ENCODE measurements around the gene PTPRK.

Gene PTPRK

GRCh38 chr6:128412680-128413079 lies 107.7 kb downstream of the PTPRK start:
- DNase-seq, result no peak
- peaks cover 0 to 48% (median 7%) of the 10 kb centered on the region in 4 donors for H3K4me1 ChIP-seq

GRCh38 chr6:128410584-128410983 lies 109.8 kb downstream of the PTPRK start:
- DNase-seq, result no peak
- Histone ChIP-seq H3K27me3 (no peaks in the 10 kb centered on the region), H3K27ac (no peak overlapping the region), H3K4me3 (no peak overlapping the region), H3K36me3 (no peaks in the 10 kb centered on the region), H3K4me1 (peaks cover 0 to 39% (median 2%) of the 10 kb centered on the region in 4 donors), H3K9me3 (no peaks in the 10 kb centered on the region)
- no peak for TF ChIP-seq CTCF (IDR thresholded peaks at IDR 0.05)
- intact Hi-C loops (cut with DNase I; ENCODE audit: low total_unique reads), result no loop called here

More at GRCh38 chr6:128412680-128413079, 107.7 kb downstream of the PTPRK start:
- Histone ChIP-seq H3K9me3 (no peaks in the 10 kb centered on the region), H3K36me3 (no peaks in the 10 kb centered on the region), H3K27me3 (no peaks in the 10 kb centered on the region), H3K27ac (peak overlapping the region in 1 of 2 donors; percentile 31), H3K4me3 (no peak overlapping the region)
- TF ChIP-seq CTCF (IDR thresholded peaks at IDR 0.05), result no peak
- intact Hi-C loops (cut with DNase I; ENCODE audit: low total_unique reads), result no loop called here

- DNase-seq, result no peak
- TF ChIP-seq CTCF (IDR thresholded peaks at IDR 0.05), result no peak
- Histone ChIP-seq H3K27me3 (no peaks in the 10 kb centered on the region), H3K4me1 (peaks cover 0 to 34% (median 2%) of the 10 kb centered on the region in 4 donors), H3K36me3 (no peaks in the 10 kb centered on the region), H3K9me3 (no peaks in the 10 kb centered on the region), H3K27ac (no peak overlapping the region), H3K4me3 (no peak overlapping the region)
- intact Hi-C loops (cut with DNase I; ENCODE audit: low total_unique reads), result no loop called here
These were observed 111.4 kb downstream of the PTPRK start for GRCh38 chr6:128409003-128409402.

GRCh38 chr6:128406453-128406852 lies 113.9 kb downstream of the PTPRK start:
- H3K9me3 ChIP-seq, result no peaks in the 10 kb centered on the region
- no peak overlapping the region for H3K27ac ChIP-seq
- TF ChIP-seq CTCF (IDR thresholded peaks at IDR 0.05), result no peak
- no peak overlapping the region for H3K4me3 ChIP-seq
- intact Hi-C loops (cut with DNase I; ENCODE audit: low total_unique reads), result no loop called here
- DNase-seq, result no peak
- H3K36me3 ChIP-seq, result no peaks in the 10 kb centered on the region
- H3K27me3 ChIP-seq, result no peaks in the 10 kb centered on the region
- peaks cover 0 to 24% (median 0%) of the 10 kb centered on the region in 4 donors for H3K4me1 ChIP-seq

- no peak overlapping the region for H3K27ac ChIP-seq
- no peak for TF ChIP-seq CTCF (IDR thresholded peaks at IDR 0.05)
- intact Hi-C loops (cut with DNase I; ENCODE audit: low total_unique reads), result no loop called here
- no peaks in the 10 kb centered on the region for H3K9me3 ChIP-seq
- H3K36me3 ChIP-seq, result no peaks in the 10 kb centered on the region
- H3K27me3 ChIP-seq, result no peaks in the 10 kb centered on the region
- peaks cover 0 to 20% (median 0%) of the 10 kb centered on the region in 4 donors for H3K4me1 ChIP-seq
- no peak for DNase-seq
- no peak overlapping the region for H3K4me3 ChIP-seq
These were observed 116.6 kb downstream of the PTPRK start for GRCh38 chr6:128403618-128404444.

Data from tibial artery (tissue), 4 donors.